ENCODE data around the gene TRIM56. TPM values are rescaled to one million over a fixed set of nuclear protein-coding genes. Genes with fewer than 3 reads are reported as not detected.
A peak's percentile ranks its signal among the peaks of the same experiment; 100 is the strongest.

Gene TRIM56
- total and polyA plus RNA-seq, 2 of the 13 experiments (the other 11 are each of a cell fraction or from before 2014, with no cell fraction given): 3.2 to 7.1 TPM

- TF ChIP-seq ZBTB46 (CRISPR knock-in tag; IDR thresholded peaks at IDR 0.05; ENCODE audit: borderline replicate concordance) (no peak), THAP9 (CRISPR knock-in tag; IDR thresholded peaks at IDR 0.05; ENCODE audit: borderline replicate concordance) (peak; percentile 85), ZNF17 (CRISPR knock-in tag; IDR thresholded peaks at IDR 0.05) (no peak), ZNF333 (CRISPR knock-in tag; IDR thresholded peaks at IDR 0.05; ENCODE audit: borderline replicate concordance) (no peak), ZNF740 (CRISPR knock-in tag; IDR thresholded peaks at IDR 0.05) (no peak), ZNF574 (CRISPR knock-in tag; IDR thresholded peaks at IDR 0.05) (peak; percentile 10; the same call in 1 of the 2 replicates), AGO1 (IDR thresholded peaks at IDR 0.05; ENCODE audit: low read depth, low read length, poor library complexity, severe bottlenecking) (no peak), SAP130 (CRISPR knock-in tag; IDR thresholded peaks at IDR 0.05; ENCODE audit: low read depth) (peak; percentile 91), SKI (IDR thresholded peaks at IDR 0.05; ENCODE audit: partially characterized antibody) (no peak), ZMYM2 (CRISPR knock-in tag; IDR thresholded peaks at IDR 0.05) (no peak), MED1 (CRISPR knock-in tag; IDR thresholded peaks at IDR 0.05) (0 out of 2 replicates have a peak, but pooled peaks have one; percentile 35), ZNF619 (CRISPR knock-in tag; IDR thresholded peaks at IDR 0.05) (peak; percentile 44; the same call in 1 of the 2 replicates), ZNF451 (CRISPR knock-in tag; IDR thresholded peaks at IDR 0.05) (no peak), EED (CRISPR knock-in tag; IDR thresholded peaks at IDR 0.05) (no peak), ONECUT2 (CRISPR knock-in tag; IDR thresholded peaks at IDR 0.05) (no peak), GABPB1 (CRISPR knock-in tag; IDR thresholded peaks at IDR 0.05) (peak; percentile 89), HDAC6 (IDR thresholded peaks at IDR 0.05; ENCODE audit: low read depth, low read length) (no peak), DBP (CRISPR knock-in tag; IDR thresholded peaks at IDR 0.05; ENCODE audit: not compliant biosample characterization) (no peak), ZNF546 (CRISPR knock-in tag; conservative IDR thresholded peaks at IDR 0.05) (no peak), MAFG (CRISPR knock-in tag; IDR thresholded peaks at IDR 0.05) (no peak)
These were observed at the start of gene TRIM56 (continued) for GRCh38 chr7:101085162-101085964.
